Right cardiac atrium (tissue), 5 donors: Measurements from ENCODE around the gene OSR1. TPM values are rescaled to one million over a fixed set of nuclear protein-coding genes. Genes with fewer than 3 reads are reported as not detected.

ENCODE experiments used
- ATAC-seq, 2 donors: fragments of 200-7000 bp; cut with Tn5 transposase; one replicate each; pipeline versions ENCODE4 v1.8.0 to v1.9.1; 2020; ENCODE audit warnings: moderate library complexity in 2 of 2, mild to moderate bottlenecking in 1 of 2
- DNase-seq, 3 donors: peaks; one replicate each; pipeline ENCODE4 v3.0.0-alpha.2; 2020
- H3K27ac ChIP-seq: one replicate; pipeline ENCODE4 v1.5.1; 2013; ENCODE audit warnings: mild to moderate bottlenecking, low read length, control low read depth, moderate library complexity
- H3K27me3 ChIP-seq: one replicate; pipeline ENCODE4 v1.6.1; 2013; ENCODE audit not compliant: control insufficient read depth, insufficient read depth
- H3K4me1 ChIP-seq: one replicate; pipeline ENCODE4 v1.6.1; 2013; ENCODE audit warnings: low read length; ENCODE audit not compliant: control insufficient read depth, insufficient read depth
- H3K4me3 ChIP-seq: one replicate; pipeline ENCODE4 v1.5.1; 2013; ENCODE audit warnings: low read length, control low read depth
- H3K9me3 ChIP-seq: one replicate; pipeline ENCODE4 v1.6.1; 2013; ENCODE audit warnings: low read length; ENCODE audit not compliant: control insufficient read depth
- WGBS: extraction: QIAGEN DNeasy Blood & Tissue Kit; methylation state at CpG from one replicate; pipeline ENCODE4 v1.1.7; 2013; 5-methylcytosine and 5-hydroxymethylcytosine counted together
- intact Hi-C, 4 donors: fragments of 100-400 bp; cut with DNase I; formaldehyde crosslinking; loops; one replicate each; pipeline versions ENCODE4 v1.11.0 to v1.14.0; 2022 to 2023
- polyA plus RNA-seq: library from polyadenylated mRNA; stranded (reverse); fragments of 200-250 nt; gene quantifications from one replicate; pipeline ENCODE4 v1.2.3, GENCODE V29; 2013
- total RNA-seq, 4 donors: library from RNA; stranded (reverse); fragmentation: NEBNext Ultra II Directional; extraction: Animal tissue kit (Norgen Biotek cat#: 25700); gene quantifications; one replicate each; pipeline ENCODE4 v1.2.1, GENCODE V29; 2021
- donor health status: healthy with polysubstance abuse.
- donor health status: DM: no; HTN: yes; CAD: no.
- donor health status: DM: no; HTN: no; CAD: no.
- donor health status: DM: no; HTN: yes; CAD: no; lungs with severe emphysema.
- donor health status: DM: yes; HTN: yes; CAD: no.

Gene OSR1
- total and polyA plus RNA-seq, 5 donors = 5.7 to 26.5 (median 8.8) TPM

DNA sequence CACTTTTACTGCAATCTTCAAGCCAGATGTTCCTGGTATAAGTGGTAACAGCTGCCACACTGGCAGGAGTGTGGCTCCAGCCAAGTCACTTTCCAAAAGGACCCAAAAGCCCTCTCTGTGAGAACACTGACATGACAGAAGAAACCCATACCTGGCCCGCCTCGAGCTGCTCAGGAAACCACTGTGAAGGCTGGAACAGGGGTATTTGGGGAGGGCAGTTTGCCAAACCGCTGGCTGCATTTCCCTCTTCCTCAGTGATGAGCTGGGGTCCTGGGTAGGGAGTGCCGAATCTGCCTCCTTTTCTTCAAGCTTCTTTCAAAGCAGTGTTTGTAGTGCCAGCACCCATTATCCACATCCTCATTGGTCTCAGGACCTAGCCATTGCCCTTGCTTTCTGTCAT is 10.3 kb upstream of the OSR1 start:
- Histone ChIP-seq H3K9me3 (no peaks in the 10 kb centered on the region), H3K4me1 (no peaks in the 10 kb centered on the region), H3K27ac (no peak overlapping the region), H3K4me3 (no peak overlapping the region), H3K27me3 (no peaks in the 10 kb centered on the region)
- ATAC-seq = no peak
- DNase-seq = peak in 1 of 3 donors; percentile 22
- 84% methylated on average over 4 of the region's 4 CpGs for WGBS
- intact Hi-C loops = loop anchor here (10.0 kb wide), 6 partner anchors 286 to 854 kb away; no protein-coding TSS in a partner anchor

DNA sequence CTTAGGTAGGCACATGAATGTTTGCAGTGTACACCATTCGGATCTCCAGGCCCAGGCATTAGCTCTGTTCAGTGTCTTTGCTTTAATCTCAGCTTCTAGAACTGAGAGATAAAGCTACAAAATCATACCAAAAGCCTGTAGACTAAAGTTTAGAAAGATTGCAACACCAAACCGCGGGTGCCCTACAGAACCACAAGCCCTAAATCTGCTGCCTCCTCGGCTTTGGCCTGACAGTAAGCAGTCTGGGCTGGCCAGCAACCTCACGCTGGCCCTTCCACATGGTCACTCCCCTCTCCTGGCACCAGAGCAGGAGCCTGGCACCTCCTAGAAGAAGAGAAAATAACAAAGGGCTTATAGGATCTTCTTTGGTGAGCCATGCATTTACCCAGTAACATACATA is 8.9 kb upstream of the OSR1 start:
- Histone ChIP-seq H3K9me3 (no peaks in the 10 kb centered on the region), H3K27ac (no peak overlapping the region), H3K27me3 (no peaks in the 10 kb centered on the region), H3K4me3 (no peak overlapping the region), H3K4me1 (no peaks in the 10 kb centered on the region)
- WGBS = 74% methylated on average over 5 of the region's 5 CpGs
- ATAC-seq = no peak
- DNase-seq = no peak
- intact Hi-C loops = loop anchor here (10.0 kb wide), 6 partner anchors 287 to 853 kb away; no protein-coding TSS in a partner anchor

DNA sequence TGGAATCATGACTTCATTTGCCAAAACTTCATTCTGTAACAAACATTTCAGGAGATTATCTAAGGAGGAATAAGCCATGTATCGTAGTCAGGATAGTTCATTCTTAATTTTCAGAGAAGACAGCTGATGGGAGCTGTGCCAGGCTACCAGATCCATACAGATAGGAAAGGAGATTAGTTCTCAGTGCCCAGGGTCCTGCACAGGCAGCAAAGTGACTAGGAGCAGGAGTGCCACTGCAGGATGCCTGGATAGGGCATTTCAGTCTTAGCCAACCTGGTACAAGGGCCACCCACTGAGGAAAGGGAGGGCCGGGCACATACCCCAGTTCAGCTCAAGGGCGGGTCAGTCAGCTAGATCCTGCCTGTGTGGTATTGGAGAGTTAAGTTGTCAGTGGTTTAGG is 6.7 kb upstream of the OSR1 start:
- DNase-seq (no peak), ATAC-seq (no peak)
- Histone ChIP-seq H3K9me3 (no peaks in the 10 kb centered on the region), H3K4me3 (no peak overlapping the region), H3K27me3 (no peaks in the 10 kb centered on the region), H3K4me1 (no peaks in the 10 kb centered on the region), H3K27ac (no peak overlapping the region)
- WGBS = 75% methylated on average over 3 of the region's 3 CpGs
- intact Hi-C loops = loop anchor here (10.0 kb wide), 6 partner anchors 290 to 850 kb away; no protein-coding TSS in a partner anchor

DNA sequence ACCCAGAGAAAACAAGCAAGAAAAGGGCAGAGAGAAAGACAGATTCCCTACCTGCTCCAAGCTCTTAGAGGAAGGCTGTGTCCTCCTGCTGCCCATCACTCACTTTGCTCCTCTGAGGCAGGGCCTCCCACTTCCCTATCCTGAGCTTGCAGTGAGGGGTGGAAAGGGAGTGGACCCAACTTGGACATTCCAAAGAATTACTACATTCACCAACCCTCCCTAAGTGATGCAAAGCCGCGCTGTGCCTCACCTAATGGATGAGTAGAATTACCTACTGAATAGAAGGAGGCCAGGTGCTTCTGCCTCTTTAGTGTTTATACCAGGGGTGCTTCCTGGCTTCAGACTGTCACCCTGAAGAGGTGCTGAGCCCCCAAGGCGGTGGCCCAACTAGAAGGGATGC is 5.6 kb upstream of the OSR1 start:
- no peaks in the 10 kb centered on the region for H3K9me3 ChIP-seq
- DNase-seq = no peak
- intact Hi-C loops = loop anchor here (5.0 to 10.0 kb wide), 8 partner anchors 291 to 849 kb away; no protein-coding TSS in a partner anchor
- no peak overlapping the region for H3K4me3 ChIP-seq
- no peak overlapping the region for H3K27ac ChIP-seq
- no peaks in the 10 kb centered on the region for H3K27me3 ChIP-seq
- 58% methylated on average over 3 of the region's 3 CpGs for WGBS
- no peak for ATAC-seq
- H3K4me1 ChIP-seq = no peaks in the 10 kb centered on the region

DNA sequence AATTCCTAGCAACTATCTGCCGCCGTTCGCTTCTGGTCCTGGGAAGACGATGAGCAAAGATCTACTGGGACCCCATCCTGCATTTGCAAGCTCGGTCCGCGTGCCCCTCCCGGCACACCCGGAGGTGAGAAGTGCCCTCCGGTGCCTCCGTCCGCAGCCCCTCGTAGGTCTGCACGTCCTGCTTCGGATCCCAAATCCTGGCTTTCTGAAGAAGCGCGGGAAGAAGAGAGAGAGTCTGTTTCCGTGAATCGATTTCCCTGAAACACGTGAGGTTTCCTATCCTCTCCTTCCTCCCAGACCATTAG is 5.0 kb upstream of the OSR1 start:
- ATAC-seq (no peak), DNase-seq (peak in 1 of 3 donors; percentile 60)
- Histone ChIP-seq H3K4me3 (peak overlapping the region; percentile 93), H3K9me3 (no peaks in the 10 kb centered on the region), H3K4me1 (no peaks in the 10 kb centered on the region), H3K27ac (no peak overlapping the region), H3K27me3 (no peaks in the 10 kb centered on the region)
- intact Hi-C loops = loop anchor here (2.0 to 10.0 kb wide), 9 partner anchors 291 to 849 kb away; no protein-coding TSS in a partner anchor
- 3% methylated on average over 20 of the region's 20 CpGs for WGBS

DNA sequence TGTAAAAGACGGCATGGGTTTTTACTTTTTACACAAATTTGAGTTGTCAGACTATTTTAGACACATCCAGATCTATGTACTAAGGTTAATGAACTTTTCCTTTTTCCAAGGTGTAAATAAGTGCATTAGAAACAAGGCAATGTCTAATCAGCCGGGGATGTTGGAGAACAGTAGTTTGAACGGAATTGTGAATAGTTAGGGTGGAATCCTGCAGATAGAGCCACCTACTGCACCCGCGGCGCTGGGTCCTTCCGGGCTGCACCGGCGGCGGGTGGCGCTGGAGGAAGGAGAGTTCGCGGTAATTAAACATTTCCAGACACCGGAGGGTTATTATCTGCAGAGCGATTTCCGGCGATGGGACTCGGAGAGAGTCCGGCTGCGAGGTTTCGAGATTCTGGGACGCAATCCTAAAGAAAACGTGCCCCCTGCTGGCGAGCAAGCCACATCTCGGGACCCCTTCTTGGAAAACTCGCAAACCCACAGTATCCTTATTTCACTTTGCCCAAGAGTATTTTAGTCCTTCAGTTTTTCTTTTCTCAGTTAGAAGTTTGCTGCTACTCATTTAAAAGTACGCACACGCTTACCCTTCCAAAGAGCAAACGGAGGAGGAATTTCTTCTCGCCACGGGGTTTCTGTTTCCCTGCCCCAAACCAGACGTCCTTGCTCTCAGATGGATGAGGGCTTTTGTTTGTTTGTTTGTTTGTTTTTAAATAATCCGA is 4.5 kb upstream of the OSR1 start:
- intact Hi-C loops = loop anchor here (2.0 to 10.0 kb wide), 9 partner anchors 292 to 848 kb away; no protein-coding TSS in a partner anchor
- Histone ChIP-seq H3K27ac (peak overlapping the region; percentile 43), H3K9me3 (no peaks in the 10 kb centered on the region), H3K27me3 (no peaks in the 10 kb centered on the region), H3K4me1 (no peaks in the 10 kb centered on the region), H3K4me3 (peak overlapping the region; percentile 93)
- peak; percentile 82 to 90 (median 89) for DNase-seq
- WGBS = under 1% methylated on average over 33 of the region's 33 CpGs
- peak; percentile 58 to 61 for ATAC-seq

- peak in 1 of 3 donors; percentile 22 for DNase-seq
- no peaks in the 10 kb centered on the region for H3K9me3 ChIP-seq
- no peaks in the 10 kb centered on the region for H3K4me1 ChIP-seq
- WGBS = 2% methylated on average over 16 of the region's 16 CpGs
- H3K27me3 ChIP-seq = no peaks in the 10 kb centered on the region
- intact Hi-C loops = loop anchor here (2.0 to 10.0 kb wide), 9 partner anchors 293 to 847 kb away; no protein-coding TSS in a partner anchor
- ATAC-seq = no peak
- peak overlapping the region; percentile 93 for H3K4me3 ChIP-seq
- H3K27ac ChIP-seq = no peak overlapping the region
Measured at GRCh38 chr2:19362094-19362754, 3.8 kb upstream of the OSR1 start.

DNA sequence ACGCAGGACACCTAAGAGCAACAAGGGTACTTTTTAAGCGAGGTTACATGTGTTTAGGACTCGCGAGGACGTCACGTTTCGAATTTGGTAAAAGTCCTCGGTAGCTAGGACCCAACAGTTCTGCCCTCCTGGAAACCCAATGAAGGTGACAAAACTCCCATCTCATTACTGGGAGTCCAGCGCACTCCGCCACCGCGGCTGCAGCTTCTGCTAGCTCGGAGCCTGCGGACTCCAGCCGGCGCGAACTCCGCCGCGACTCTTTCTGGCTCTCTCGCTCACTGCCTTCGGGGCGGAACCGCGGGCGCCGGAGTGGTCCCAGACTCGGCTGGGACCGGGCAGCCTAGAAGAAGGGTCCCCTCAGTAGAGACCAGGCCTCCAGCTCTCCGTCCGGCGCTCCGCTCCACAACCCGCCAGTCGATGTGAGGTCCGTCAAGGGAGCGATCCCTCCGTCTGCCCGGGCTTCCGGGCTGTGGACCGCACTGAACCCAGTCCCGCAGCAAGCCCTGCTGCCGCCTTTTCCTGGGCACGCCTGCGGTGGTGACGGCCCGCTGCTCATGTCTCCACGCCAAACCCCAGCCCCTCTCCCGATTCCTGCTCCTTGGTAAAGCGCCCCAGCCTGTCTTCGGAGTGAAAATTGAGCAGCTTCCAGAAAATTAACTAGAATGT is 3.0 kb upstream of the OSR1 start:
- no peaks in the 10 kb centered on the region for H3K4me1 ChIP-seq
- intact Hi-C loops = loop anchor here (5.0 to 10.0 kb wide), 8 partner anchors 293 to 847 kb away; no protein-coding TSS in a partner anchor
- ATAC-seq (peak; percentile 22 to 31), DNase-seq (peak in 2 of 3 donors; percentile 77 to 79)
- H3K4me3 ChIP-seq = peak overlapping the region; percentile 93
- peak overlapping the region; percentile 1 for H3K27ac ChIP-seq
- H3K9me3 ChIP-seq = no peaks in the 10 kb centered on the region
- 7% methylated on average over 51 of the region's 51 CpGs for WGBS
- no peaks in the 10 kb centered on the region for H3K27me3 ChIP-seq

- 55% methylated on average over 17 of the region's 17 CpGs for WGBS
- Histone ChIP-seq H3K9me3 (no peaks in the 10 kb centered on the region), H3K27ac (no peak overlapping the region), H3K4me3 (peak overlapping the region; percentile 93), H3K27me3 (no peaks in the 10 kb centered on the region), H3K4me1 (no peaks in the 10 kb centered on the region)
- peak in 1 of 3 donors; percentile 26 for DNase-seq
- ATAC-seq = no peak
- intact Hi-C loops = loop anchor here (5.0 to 10.0 kb wide), 8 partner anchors 294 to 846 kb away; no protein-coding TSS in a partner anchor
Measured at GRCh38 chr2:19360966-19361321, 2.5 kb upstream of the OSR1 start.

- H3K4me1 ChIP-seq = no peaks in the 10 kb centered on the region
- H3K27me3 ChIP-seq = no peaks in the 10 kb centered on the region
- no peak for DNase-seq
- intact Hi-C loops = loop anchor here (5.0 to 10.0 kb wide), 8 partner anchors 294 to 846 kb away; no protein-coding TSS in a partner anchor
- WGBS = 83% methylated on average over 4 of the region's 4 CpGs
- no peak overlapping the region for H3K27ac ChIP-seq
- H3K9me3 ChIP-seq = no peaks in the 10 kb centered on the region
- no peak for ATAC-seq
- no peak overlapping the region for H3K4me3 ChIP-seq
Measured at GRCh38 chr2:19360266-19360965, 2.0 kb upstream of the OSR1 start.
